Coronary artery (tissue), 2 donors: ENCODE measurements around the gene AMOTL2.
A peak's percentile ranks its signal among the peaks of the same experiment; 100 is the strongest.

Experiments used
- DNase-seq: peaks from one replicate; pipeline ENCODE4 v3.0.0-alpha.2; 2017; ENCODE audit warnings: low spot score
- H3K27ac ChIP-seq, 2 donors: fragments of 200-600 bp; sonication (generic); one replicate each; pipeline ENCODE4 v1.5.1; 2016 to 2019
- H3K4me3 ChIP-seq: fragments of 200-600 bp; sonication (generic); 2 replicates; pipeline ENCODE4 v1.5.1; 2016; ENCODE audit warnings: mild to moderate bottlenecking, moderate library complexity
- TF ChIP-seq, protein P1 (sequence below): fragments of 200-600 bp; sonication (generic); IDR thresholded peaks from one replicate; pipeline ENCODE4 v1.5.1; 2019; ENCODE audit warnings: antibody characterized with exemption

Gene AMOTL2

DNA sequence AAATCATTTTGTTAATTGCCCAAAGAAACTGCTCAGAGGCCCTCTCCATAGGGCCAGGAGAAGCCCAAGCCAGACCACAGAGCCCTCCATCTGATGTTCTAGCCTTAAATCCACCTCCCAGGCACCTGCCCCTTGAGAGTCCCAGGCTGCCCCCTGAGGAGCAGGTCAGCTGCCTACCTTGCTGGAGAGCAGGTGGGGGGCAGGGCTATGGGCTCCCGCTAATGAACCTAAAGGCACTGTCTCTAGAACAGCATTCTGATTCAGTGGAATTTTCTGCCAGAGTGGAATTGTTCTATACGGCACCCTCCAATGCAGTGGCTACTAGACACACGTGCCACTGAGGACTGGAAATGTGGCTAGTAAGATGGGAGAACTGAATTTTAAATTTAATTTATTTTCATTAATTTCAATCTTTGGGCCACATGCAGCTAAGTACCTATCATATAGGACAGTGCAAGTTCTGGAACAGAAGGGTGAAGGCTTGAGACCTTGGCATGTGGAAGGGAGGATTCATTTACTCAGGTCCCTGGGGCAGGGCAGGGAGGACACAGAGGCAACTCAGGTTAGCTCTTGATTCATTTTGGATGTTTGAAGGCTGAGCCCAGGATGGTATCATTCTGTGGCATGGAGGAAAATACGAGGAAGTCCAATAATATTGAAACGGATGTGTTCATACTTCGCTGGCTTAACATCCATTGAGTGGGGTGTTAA, 11.4 kb downstream of the AMOTL2 start:
- DNase-seq, result no peak
- H3K4me3 ChIP-seq, result peak overlapping the region; percentile 60
- TF ChIP-seq, protein P1, sequence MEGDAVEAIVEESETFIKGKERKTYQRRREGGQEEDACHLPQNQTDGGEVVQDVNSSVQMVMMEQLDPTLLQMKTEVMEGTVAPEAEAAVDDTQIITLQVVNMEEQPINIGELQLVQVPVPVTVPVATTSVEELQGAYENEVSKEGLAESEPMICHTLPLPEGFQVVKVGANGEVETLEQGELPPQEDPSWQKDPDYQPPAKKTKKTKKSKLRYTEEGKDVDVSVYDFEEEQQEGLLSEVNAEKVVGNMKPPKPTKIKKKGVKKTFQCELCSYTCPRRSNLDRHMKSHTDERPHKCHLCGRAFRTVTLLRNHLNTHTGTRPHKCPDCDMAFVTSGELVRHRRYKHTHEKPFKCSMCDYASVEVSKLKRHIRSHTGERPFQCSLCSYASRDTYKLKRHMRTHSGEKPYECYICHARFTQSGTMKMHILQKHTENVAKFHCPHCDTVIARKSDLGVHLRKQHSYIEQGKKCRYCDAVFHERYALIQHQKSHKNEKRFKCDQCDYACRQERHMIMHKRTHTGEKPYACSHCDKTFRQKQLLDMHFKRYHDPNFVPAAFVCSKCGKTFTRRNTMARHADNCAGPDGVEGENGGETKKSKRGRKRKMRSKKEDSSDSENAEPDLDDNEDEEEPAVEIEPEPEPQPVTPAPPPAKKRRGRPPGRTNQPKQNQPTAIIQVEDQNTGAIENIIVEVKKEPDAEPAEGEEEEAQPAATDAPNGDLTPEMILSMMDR, result no peak
- peak overlapping the region; percentile 83 to 97 for H3K27ac ChIP-seq

DNA sequence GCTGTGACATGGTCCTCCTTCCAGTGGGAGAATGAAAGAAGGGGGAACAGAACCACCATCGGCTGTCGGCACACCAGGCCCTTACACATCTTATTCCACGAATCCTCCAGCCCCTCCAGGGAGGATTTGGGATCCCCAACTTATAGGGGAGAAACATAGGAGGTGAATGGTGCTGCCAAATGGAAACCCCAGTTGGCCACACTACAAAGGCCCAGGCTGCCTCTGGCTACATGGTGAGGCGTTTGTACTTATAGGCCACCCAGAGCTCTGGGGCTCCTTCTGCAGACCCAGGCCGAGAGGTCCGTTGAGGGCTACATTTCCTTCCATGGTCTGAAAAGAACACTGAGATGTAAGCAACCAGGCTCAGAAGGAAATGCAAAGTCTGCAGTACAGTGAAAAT, 12.0 kb downstream of the AMOTL2 start:
- TF ChIP-seq, protein P1, result no peak
- Histone ChIP-seq H3K27ac (peak overlapping the region; percentile 83 to 97), H3K4me3 (no peak overlapping the region)
- DNase-seq, result no peak

DNA sequence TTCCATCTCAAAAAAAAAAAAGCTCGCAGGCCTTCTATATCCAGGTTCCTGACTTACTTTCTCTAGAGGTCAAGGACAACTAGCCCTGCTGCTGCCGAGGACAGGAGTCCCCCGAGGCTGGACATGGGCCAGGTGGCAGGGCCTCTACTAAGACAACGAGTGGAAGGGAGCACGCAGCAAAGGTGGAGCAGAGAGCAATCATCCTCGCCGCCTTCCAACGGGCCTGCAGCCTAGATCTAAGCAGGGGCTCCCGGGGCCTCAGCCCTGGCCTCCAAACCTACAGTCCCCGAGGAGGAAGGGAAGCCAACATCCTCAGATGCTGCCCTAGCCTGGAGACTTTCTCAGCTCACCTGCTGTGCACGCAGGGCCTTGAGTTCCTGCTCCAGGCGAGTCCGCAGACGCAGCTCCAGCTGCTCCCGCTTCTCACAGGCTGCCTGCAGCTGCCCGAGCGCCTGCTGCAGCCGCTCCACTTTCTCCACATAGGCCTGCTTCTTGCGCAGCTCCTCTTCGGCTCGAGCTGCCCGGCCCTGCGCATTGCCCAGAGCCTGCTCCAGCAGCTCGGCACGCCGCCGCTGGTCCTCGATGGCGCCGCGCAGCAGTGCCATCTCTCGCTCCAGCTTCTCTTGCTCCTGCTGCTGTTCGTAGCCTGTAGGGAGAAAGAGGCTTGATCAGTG, 12.9 kb downstream of the AMOTL2 start:
- no peak overlapping the region for H3K4me3 ChIP-seq
- peak; percentile 55 for DNase-seq
- peak overlapping the region; percentile 83 to 97 for H3K27ac ChIP-seq
- TF ChIP-seq, protein P1, result no peak

DNA sequence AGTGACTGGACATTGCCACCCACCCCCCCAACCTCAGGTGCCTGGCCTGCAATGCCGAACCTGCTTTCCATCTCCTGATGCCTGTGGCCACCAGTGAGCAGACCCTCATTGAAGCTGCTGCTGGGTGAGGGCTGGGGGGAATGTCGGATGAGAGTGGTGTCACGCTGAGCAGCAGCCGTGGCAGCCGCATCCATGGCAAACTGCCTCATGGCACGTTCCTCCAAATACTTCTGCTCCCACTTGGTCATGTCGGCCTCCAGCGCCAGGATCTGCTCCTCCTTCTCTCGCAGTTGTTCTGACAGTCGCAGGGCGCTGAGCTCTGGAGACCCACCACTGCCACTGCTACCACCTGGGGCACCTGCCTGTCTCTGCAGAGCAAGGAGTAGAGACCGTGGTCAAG, 14.2 kb downstream of the AMOTL2 start:
- peak overlapping the region; percentile 83 to 97 for H3K27ac ChIP-seq
- TF ChIP-seq, protein P1, result no peak
- peak overlapping the region; percentile 20 for H3K4me3 ChIP-seq
- no peak for DNase-seq

DNA sequence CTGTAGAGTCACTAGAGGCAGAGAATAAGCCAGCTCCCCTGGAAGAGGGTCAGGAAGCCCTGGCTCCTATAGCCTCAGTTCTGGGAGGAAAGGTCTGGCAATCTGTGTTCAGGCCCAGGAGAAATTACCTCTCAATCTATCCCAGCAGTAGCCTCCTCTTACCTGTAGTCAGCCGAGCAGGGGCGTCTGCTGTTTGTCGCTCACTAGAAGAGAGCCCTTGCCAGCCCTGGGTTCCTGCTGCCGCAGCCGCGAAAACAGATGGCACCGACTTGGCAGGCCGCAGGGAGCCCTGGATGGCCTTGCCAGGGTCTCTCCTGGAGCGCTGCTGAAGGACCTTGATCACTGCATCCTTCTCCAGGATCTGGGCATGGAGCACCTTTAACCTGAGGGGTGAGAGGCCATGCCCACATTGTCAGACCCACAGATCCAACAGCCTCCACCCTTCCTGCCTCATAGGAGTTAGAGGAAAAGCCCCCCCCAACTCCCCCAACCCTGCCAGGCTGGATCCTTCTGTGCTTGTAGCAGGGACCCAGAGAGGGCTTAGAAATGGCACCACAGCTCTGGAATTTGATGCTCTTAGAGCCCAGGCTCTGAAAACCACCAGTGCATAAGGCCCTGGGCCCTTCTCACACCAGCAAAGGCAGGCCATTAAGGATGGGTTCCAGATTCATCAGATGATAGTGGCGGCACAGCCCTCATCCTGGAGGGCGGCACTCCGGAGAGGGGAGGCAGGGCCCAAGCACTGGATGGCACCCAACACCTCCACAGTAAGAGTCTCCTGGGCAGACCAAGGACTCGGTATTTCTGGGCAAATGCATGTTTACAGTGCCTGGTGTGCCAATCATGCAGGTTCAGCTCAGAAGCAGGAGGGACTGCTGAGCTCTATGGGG, 14.9 kb downstream of the AMOTL2 start:
- DNase-seq, result no peak
- peak overlapping the region; percentile 83 to 97 for H3K27ac ChIP-seq
- TF ChIP-seq, protein P1, result no peak

DNA sequence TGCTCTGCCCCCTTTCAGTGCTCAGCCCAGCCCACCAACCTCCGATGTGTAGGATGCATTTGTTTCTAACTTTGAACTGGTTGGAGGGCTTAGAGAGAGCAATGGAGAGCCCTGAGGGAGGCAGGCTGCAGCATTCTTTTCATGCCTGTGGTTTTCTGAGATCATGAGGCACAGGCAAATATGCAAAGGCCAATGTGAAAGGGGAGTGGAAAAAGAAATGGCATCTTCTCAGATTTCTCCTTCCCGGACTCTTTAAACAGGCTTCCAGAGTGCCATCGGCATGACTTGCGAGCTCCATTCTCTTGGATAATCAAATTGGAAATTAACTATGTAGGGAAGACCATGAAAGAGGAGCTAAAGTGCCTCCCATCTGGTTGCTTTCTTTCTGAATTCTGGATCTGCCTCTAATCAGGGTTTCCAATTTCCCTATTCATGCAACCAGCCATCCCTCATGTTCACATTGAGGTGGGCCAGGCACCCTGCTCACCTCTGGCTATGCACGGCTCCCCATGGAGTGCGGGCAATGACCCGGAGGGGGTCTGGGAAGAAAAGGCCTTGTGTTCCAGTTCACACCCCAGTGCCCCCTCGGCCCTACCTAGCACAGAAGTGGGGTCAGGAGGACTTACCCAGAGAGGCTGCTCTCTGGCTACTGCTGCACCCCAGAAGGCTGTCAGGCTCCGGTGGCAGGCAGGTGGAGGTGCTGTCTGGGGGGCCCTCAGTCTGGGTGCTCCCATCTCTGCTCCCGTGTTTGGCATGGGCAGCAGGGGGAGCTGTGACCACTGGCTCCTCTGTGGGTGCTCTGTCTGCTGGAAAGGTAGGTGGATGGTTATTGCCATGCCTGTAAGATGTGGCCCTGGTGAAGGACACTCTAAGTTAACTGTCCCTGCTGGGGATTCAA, 16.1 kb downstream of the AMOTL2 start:
- peak overlapping the region; percentile 48 for H3K4me3 ChIP-seq
- DNase-seq, result no peak
- peak overlapping the region; percentile 83 to 97 for H3K27ac ChIP-seq
- TF ChIP-seq, protein P1, result no peak

More for the DNA sequence above, 14.9 kb downstream of the AMOTL2 start:
- H3K4me3 ChIP-seq, result peak overlapping the region; percentile 36
